T-helper 1 cell treated with Interleukin-12 subunit alpha and Interleukin-12 subunit beta and Interleukin-4 antibody, amounts not matched to agents 30 μg/mL and 1 μg/mL, for 36 hours (primary cell): Measurements from ENCODE around the gene KDM5A.

ENCODE experiments used
- H3K27ac Mint-ChIP-seq: one replicate; pipeline ENCODE4 v1.8.0; 2021; ENCODE audit warnings: mild to moderate bottlenecking, mixed read lengths
- H3K27me3 Mint-ChIP-seq: one replicate; pipeline ENCODE4 v1.8.0; 2021; ENCODE audit warnings: low read depth, mixed read lengths
- H3K36me3 Mint-ChIP-seq: one replicate; pipeline ENCODE4 v1.8.0; 2021; ENCODE audit warnings: low read depth, mixed read lengths
- H3K4me1 Mint-ChIP-seq: one replicate; pipeline ENCODE4 v1.8.0; 2021; ENCODE audit warnings: low read depth, mixed read lengths
- H3K4me3 Mint-ChIP-seq: one replicate; pipeline ENCODE4 v1.8.0; 2021; ENCODE audit warnings: mild to moderate bottlenecking, moderate library complexity, mixed read lengths
- H3K9me3 Mint-ChIP-seq: one replicate; pipeline ENCODE4 v1.8.0; 2021; ENCODE audit warnings: mixed read lengths

Gene KDM5A

GRCh38 chr12:232731-233614 lies 156.1 kb downstream of the KDM5A start:
- Mint-ChIP-seq H3K9me3 (peaks cover 18% of the 10 kb centered on the region), H3K4me3 (no peak overlapping the region), H3K27me3 (no peaks in the 10 kb centered on the region), H3K27ac (no peak overlapping the region), H3K36me3 (no peaks in the 10 kb centered on the region), H3K4me1 (no peaks in the 10 kb centered on the region)

- H3K27me3 Mint-ChIP-seq = no peaks in the 10 kb centered on the region
These were observed 158.0 kb downstream of the KDM5A start for GRCh38 chr12:230925-231671.

More at GRCh38 chr12:230925-231671, 158.0 kb downstream of the KDM5A start:
- no peak overlapping the region for H3K4me3 Mint-ChIP-seq
- H3K9me3 Mint-ChIP-seq = peaks cover 12% of the 10 kb centered on the region
- H3K4me1 Mint-ChIP-seq = no peaks in the 10 kb centered on the region
- H3K27ac Mint-ChIP-seq = no peak overlapping the region
- H3K36me3 Mint-ChIP-seq = no peaks in the 10 kb centered on the region
